C4-2B (cell line): ENCODE measurements around the gene CHD2.

Source experiments
- ZFX ChIP-seq: fragments of 450-650 bp; IDR thresholded peaks from 2 replicates; pipeline ENCODE4 v1.6.1; 2017
- TF ChIP-seq, protein P1 (sequence below): fragments of 450-650 bp; conservative IDR thresholded peaks from 2 replicates; pipeline ENCODE4 v1.5.1; 2017; ENCODE audit warnings: mild to moderate bottlenecking

DNA sequence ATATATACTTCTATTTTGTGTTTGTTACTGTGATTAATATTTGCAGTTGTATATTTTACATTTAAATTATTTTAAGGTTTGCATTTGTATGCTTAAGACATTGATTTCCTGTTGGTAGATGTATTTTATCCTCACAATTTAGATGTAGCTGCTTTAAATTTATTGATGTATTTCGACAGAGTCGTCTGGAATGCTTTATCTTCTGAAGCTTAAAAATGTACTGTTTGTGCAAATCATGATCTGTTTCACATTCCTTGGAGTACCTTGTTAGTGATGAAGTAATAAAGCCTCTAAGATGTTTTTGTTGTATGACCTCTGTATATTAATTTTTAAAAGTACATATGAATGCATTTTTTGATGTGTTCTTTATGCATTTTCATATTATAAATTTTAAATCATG, 1.9 kb downstream of the CHD2 start:
- TF ChIP-seq, protein P1, sequence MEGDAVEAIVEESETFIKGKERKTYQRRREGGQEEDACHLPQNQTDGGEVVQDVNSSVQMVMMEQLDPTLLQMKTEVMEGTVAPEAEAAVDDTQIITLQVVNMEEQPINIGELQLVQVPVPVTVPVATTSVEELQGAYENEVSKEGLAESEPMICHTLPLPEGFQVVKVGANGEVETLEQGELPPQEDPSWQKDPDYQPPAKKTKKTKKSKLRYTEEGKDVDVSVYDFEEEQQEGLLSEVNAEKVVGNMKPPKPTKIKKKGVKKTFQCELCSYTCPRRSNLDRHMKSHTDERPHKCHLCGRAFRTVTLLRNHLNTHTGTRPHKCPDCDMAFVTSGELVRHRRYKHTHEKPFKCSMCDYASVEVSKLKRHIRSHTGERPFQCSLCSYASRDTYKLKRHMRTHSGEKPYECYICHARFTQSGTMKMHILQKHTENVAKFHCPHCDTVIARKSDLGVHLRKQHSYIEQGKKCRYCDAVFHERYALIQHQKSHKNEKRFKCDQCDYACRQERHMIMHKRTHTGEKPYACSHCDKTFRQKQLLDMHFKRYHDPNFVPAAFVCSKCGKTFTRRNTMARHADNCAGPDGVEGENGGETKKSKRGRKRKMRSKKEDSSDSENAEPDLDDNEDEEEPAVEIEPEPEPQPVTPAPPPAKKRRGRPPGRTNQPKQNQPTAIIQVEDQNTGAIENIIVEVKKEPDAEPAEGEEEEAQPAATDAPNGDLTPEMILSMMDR: no peak
- TF ChIP-seq ZFX: no peak
